ENCODE measurements around the gene PRDM8. TPM values are rescaled to one million over a fixed set of nuclear protein-coding genes. Genes with fewer than 3 reads are reported as not detected.

Gene PRDM8
- total RNA-seq, 1 donor from 2014 or later = 1.6 TPM

DNA sequence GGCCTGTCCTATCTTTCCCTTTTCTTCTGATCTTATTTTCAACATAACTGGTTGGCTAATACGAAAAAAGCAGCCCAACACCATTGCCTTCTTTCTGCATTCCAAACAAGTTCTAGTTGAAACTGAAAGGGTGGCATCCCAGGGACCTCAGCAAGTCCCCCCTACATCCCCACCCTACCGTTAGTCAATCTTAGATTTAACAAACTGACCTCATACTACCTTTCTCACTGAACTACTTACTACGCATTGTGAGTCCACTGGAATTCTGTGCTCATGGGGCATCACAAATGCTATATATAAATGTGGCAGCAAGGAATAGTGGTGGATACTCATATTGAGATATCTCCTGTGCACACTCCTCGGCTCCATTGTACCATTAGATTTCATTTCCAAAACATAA is 36.1 kb downstream of the PRDM8 start:
- no peaks in the 10 kb centered on the region for H3K4me1 Mint-ChIP-seq
- TF ChIP-seq, protein P1, sequence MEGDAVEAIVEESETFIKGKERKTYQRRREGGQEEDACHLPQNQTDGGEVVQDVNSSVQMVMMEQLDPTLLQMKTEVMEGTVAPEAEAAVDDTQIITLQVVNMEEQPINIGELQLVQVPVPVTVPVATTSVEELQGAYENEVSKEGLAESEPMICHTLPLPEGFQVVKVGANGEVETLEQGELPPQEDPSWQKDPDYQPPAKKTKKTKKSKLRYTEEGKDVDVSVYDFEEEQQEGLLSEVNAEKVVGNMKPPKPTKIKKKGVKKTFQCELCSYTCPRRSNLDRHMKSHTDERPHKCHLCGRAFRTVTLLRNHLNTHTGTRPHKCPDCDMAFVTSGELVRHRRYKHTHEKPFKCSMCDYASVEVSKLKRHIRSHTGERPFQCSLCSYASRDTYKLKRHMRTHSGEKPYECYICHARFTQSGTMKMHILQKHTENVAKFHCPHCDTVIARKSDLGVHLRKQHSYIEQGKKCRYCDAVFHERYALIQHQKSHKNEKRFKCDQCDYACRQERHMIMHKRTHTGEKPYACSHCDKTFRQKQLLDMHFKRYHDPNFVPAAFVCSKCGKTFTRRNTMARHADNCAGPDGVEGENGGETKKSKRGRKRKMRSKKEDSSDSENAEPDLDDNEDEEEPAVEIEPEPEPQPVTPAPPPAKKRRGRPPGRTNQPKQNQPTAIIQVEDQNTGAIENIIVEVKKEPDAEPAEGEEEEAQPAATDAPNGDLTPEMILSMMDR (IDR thresholded peaks at IDR 0.05; ENCODE audit: unreplicated experiment) = no peak
- H3K27ac Mint-ChIP-seq = no peak overlapping the region
- no peak for DNase-seq (ENCODE audit: low spot score in 2 of 2, unreplicated experiment in 2 of 2)
- H3K4me3 Mint-ChIP-seq = no peak overlapping the region
- H3K27me3 Mint-ChIP-seq (ENCODE audit: low read depth) = peaks cover 79% of the 10 kb centered on the region
- H3K9me3 Mint-ChIP-seq = no peaks in the 10 kb centered on the region
- H3K36me3 Mint-ChIP-seq = no peaks in the 10 kb centered on the region

GRCh38 chr4:80235451-80235850 is 38.1 kb downstream of the PRDM8 start:
- H3K36me3 Mint-ChIP-seq = no peaks in the 10 kb centered on the region
- no peak overlapping the region for H3K4me3 Mint-ChIP-seq
- TF ChIP-seq, protein P1 (IDR thresholded peaks at IDR 0.05; ENCODE audit: unreplicated experiment) = no peak
- H3K9me3 Mint-ChIP-seq = no peaks in the 10 kb centered on the region
- no peak for DNase-seq (ENCODE audit: low spot score in 2 of 2, unreplicated experiment in 2 of 2)
- peaks cover 59% of the 10 kb centered on the region for H3K27me3 Mint-ChIP-seq (ENCODE audit: low read depth)
- no peak overlapping the region for H3K27ac Mint-ChIP-seq
- no peaks in the 10 kb centered on the region for H3K4me1 Mint-ChIP-seq

GRCh38 chr4:80237992-80238391 is 40.7 kb downstream of the PRDM8 start:
- Mint-ChIP-seq H3K4me1 (no peaks in the 10 kb centered on the region), H3K4me3 (no peak overlapping the region), H3K36me3 (no peaks in the 10 kb centered on the region), H3K27me3 (ENCODE audit: low read depth) (peaks cover 40% of the 10 kb centered on the region), H3K27ac (no peak overlapping the region), H3K9me3 (no peaks in the 10 kb centered on the region)
- no peak for DNase-seq (ENCODE audit: low spot score in 2 of 2, unreplicated experiment in 2 of 2)
- TF ChIP-seq, protein P1 (IDR thresholded peaks at IDR 0.05; ENCODE audit: unreplicated experiment) = no peak

GRCh38 chr4:80239480-80240150 is 42.3 kb downstream of the PRDM8 start:
- DNase-seq (ENCODE audit: low spot score in 2 of 2, unreplicated experiment in 2 of 2) = no peak

GRCh38 chr4:80240976-80241375 is 43.7 kb downstream of the PRDM8 start:
- no peak overlapping the region for H3K27ac Mint-ChIP-seq
- TF ChIP-seq, protein P1 (IDR thresholded peaks at IDR 0.05; ENCODE audit: unreplicated experiment) = no peak

More at GRCh38 chr4:80239480-80240150, 42.3 kb downstream of the PRDM8 start:
- Mint-ChIP-seq H3K4me1 (no peaks in the 10 kb centered on the region), H3K4me3 (no peak overlapping the region), H3K27ac (no peak overlapping the region), H3K36me3 (no peaks in the 10 kb centered on the region), H3K9me3 (no peaks in the 10 kb centered on the region), H3K27me3 (ENCODE audit: low read depth) (peaks cover 41% of the 10 kb centered on the region)
- TF ChIP-seq, protein P1 (IDR thresholded peaks at IDR 0.05; ENCODE audit: unreplicated experiment) = no peak

More at GRCh38 chr4:80240976-80241375, 43.7 kb downstream of the PRDM8 start:
- Mint-ChIP-seq H3K4me3 (no peak overlapping the region), H3K27me3 (ENCODE audit: low read depth) (peaks cover 44% of the 10 kb centered on the region), H3K36me3 (no peaks in the 10 kb centered on the region), H3K4me1 (no peaks in the 10 kb centered on the region), H3K9me3 (no peaks in the 10 kb centered on the region)
- no peak for DNase-seq (ENCODE audit: low spot score in 2 of 2, unreplicated experiment in 2 of 2)

Data from mesothelial cell of epicardium (in vitro differentiated cells).